ENCODE results near the gene CLMN.

CLMN gene

GRCh38 chr14:95319312-95320077 is at the start of gene CLMN:
CLMN (minus strand) TSS chr14:95319908; CDS start chr14:95319792, 116 bp downstream.
- DNase-seq (ENCODE audit: low read depth): peak; percentile 27

GRCh38 chr14:95365401-95365800 is 45.7 kb upstream of the CLMN start:
- no peak for DNase-seq (ENCODE audit: low read depth)

- no peak for DNase-seq (ENCODE audit: low read depth)
Measured at GRCh38 chr14:95364481-95365209, 44.9 kb upstream of the CLMN start.

- no peak for DNase-seq (ENCODE audit: low read depth)
Measured at GRCh38 chr14:95363468-95363954, 43.8 kb upstream of the CLMN start.

- DNase-seq (ENCODE audit: low read depth): no peak
Measured at GRCh38 chr14:95362138-95362494, 42.4 kb upstream of the CLMN start.

- no peak for DNase-seq (ENCODE audit: low read depth)
Measured at GRCh38 chr14:95361373-95362137, 41.8 kb upstream of the CLMN start.

GRCh38 chr14:95360828-95361227 is 41.1 kb upstream of the CLMN start:
- DNase-seq (ENCODE audit: low read depth): no peak

- DNase-seq (ENCODE audit: low read depth): no peak
Measured at GRCh38 chr14:95359994-95360826, 40.5 kb upstream of the CLMN start.

- DNase-seq (ENCODE audit: low read depth): no peak
Measured at GRCh38 chr14:95356245-95356869, 36.6 kb upstream of the CLMN start.

GRCh38 chr14:95355422-95355821 is 35.7 kb upstream of the CLMN start:
- DNase-seq (ENCODE audit: low read depth): no peak

- no peak for DNase-seq (ENCODE audit: low read depth)
Measured at GRCh38 chr14:95354834-95355233, 35.1 kb upstream of the CLMN start.

GRCh38 chr14:95353664-95354063 is 34.0 kb upstream of the CLMN start:
- DNase-seq (ENCODE audit: low read depth): no peak

GRCh38 chr14:95353007-95353406 is 33.3 kb upstream of the CLMN start:
- no peak for DNase-seq (ENCODE audit: low read depth)

- DNase-seq (ENCODE audit: low read depth): no peak
Measured at GRCh38 chr14:95352481-95352880, 32.8 kb upstream of the CLMN start.

GRCh38 chr14:95349241-95349640 is 29.5 kb upstream of the CLMN start:
- DNase-seq (ENCODE audit: low read depth): no peak

- no peak for DNase-seq (ENCODE audit: low read depth)
Measured at GRCh38 chr14:95348395-95349080, 28.8 kb upstream of the CLMN start.

- no peak for DNase-seq (ENCODE audit: low read depth)
Measured at GRCh38 chr14:95346820-95347219, 27.1 kb upstream of the CLMN start.

GRCh38 chr14:95346266-95346665 is 26.6 kb upstream of the CLMN start:
- DNase-seq (ENCODE audit: low read depth): no peak

- no peak for DNase-seq (ENCODE audit: low read depth)
Measured at GRCh38 chr14:95345032-95345431, 25.3 kb upstream of the CLMN start.

- DNase-seq (ENCODE audit: low read depth): no peak
Measured at GRCh38 chr14:95344536-95344935, 24.8 kb upstream of the CLMN start.

- no peak for DNase-seq (ENCODE audit: low read depth)
Measured at GRCh38 chr14:95341564-95341963, 21.9 kb upstream of the CLMN start.

All from EH (cell line).